ENCODE data around the gene ATF6. TPM values are rescaled to one million over a fixed set of nuclear protein-coding genes. Genes with fewer than 3 reads are reported as not detected.

The ATF6 gene
- total and polyA plus RNA-seq, 3 donors from 2014 or later = 22.6 to 38.2 (median 38.0) TPM

GRCh38 chr1:161740921-161741320 is 25.2 kb upstream of the ATF6 start:
- H3K4me1 ChIP-seq = no peaks in the 10 kb centered on the region

GRCh38 chr1:161743231-161743630 is 22.9 kb upstream of the ATF6 start:
- no peaks in the 10 kb centered on the region for H3K9me3 ChIP-seq
- intact Hi-C loops (cut with DNase I; ENCODE audit: low total_unique reads) = no loop called here
- 82 to 84% methylated on average over 9 of the region's 9 CpGs for WGBS, 2 donors
- no peaks in the 10 kb centered on the region for H3K4me1 ChIP-seq
- no peaks in the 10 kb centered on the region for H3K36me3 ChIP-seq (ENCODE audit: low read depth, missing control alignments)
- no peak overlapping the region for H3K27ac ChIP-seq
- H3K4me3 ChIP-seq = no peak overlapping the region
- H3K27me3 ChIP-seq = no peaks in the 10 kb centered on the region
- no peak for DNase-seq
- TF ChIP-seq POLR2A (IDR thresholded peaks at IDR 0.05) = no peak
- TF ChIP-seq CTCF (IDR thresholded peaks at IDR 0.05) = no peak

More at GRCh38 chr1:161740921-161741320, 25.2 kb upstream of the ATF6 start:
- TF ChIP-seq POLR2A (IDR thresholded peaks at IDR 0.05) (no peak), CTCF (IDR thresholded peaks at IDR 0.05) (no peak)
- no peak overlapping the region for H3K4me3 ChIP-seq
- H3K36me3 ChIP-seq (ENCODE audit: low read depth, missing control alignments) = no peaks in the 10 kb centered on the region
- intact Hi-C loops (cut with DNase I; ENCODE audit: low total_unique reads) = no loop called here
- H3K9me3 ChIP-seq = no peaks in the 10 kb centered on the region
- H3K27me3 ChIP-seq = no peaks in the 10 kb centered on the region
- 84 to 88% methylated on average over 6 of the region's 6 CpGs for WGBS, 2 donors
- H3K27ac ChIP-seq = no peak overlapping the region
- DNase-seq = no peak

GRCh38 chr1:161747801-161748200 is 18.3 kb upstream of the ATF6 start:
- TF ChIP-seq POLR2A (IDR thresholded peaks at IDR 0.05) (no peak), CTCF (IDR thresholded peaks at IDR 0.05) (no peak)
- no peaks in the 10 kb centered on the region for H3K9me3 ChIP-seq
- no peak overlapping the region for H3K27ac ChIP-seq
- intact Hi-C loops (cut with DNase I; ENCODE audit: low total_unique reads) = no loop called here
- H3K4me3 ChIP-seq = no peak overlapping the region
- H3K4me1 ChIP-seq = peaks cover 5% of the 10 kb centered on the region
- 40 to 52% methylated on average over 6 of the region's 6 CpGs for WGBS, 2 donors
- DNase-seq = no peak
- H3K36me3 ChIP-seq (ENCODE audit: low read depth, missing control alignments) = no peaks in the 10 kb centered on the region
- H3K27me3 ChIP-seq = no peaks in the 10 kb centered on the region

GRCh38 chr1:161749509-161750407 is 16.4 kb upstream of the ATF6 start, which contains the start of gene DUSP12:
Gene DUSP12, plus strand, starts transcription at chr1:161749786. Its CDS starts 16 bp downstream, at chr1:161749802.
- no peaks in the 10 kb centered on the region for H3K27me3 ChIP-seq
- 0 to 1% methylated on average over 13 to 57 of the region's 65 CpGs for WGBS, 2 donors
- DNase-seq = peak; percentile 97
- H3K36me3 ChIP-seq (ENCODE audit: low read depth, missing control alignments) = no peaks in the 10 kb centered on the region
- H3K9me3 ChIP-seq = no peaks in the 10 kb centered on the region
- intact Hi-C loops (cut with DNase I; ENCODE audit: low total_unique reads) = no loop called here
- H3K4me1 ChIP-seq = peaks cover 5% of the 10 kb centered on the region
- H3K4me3 ChIP-seq = peak within 1 kb of the TSS; percentile 69 to 97
- H3K27ac ChIP-seq = peak within 1 kb of the TSS; percentile 48 to 88
- TF ChIP-seq POLR2A (IDR thresholded peaks at IDR 0.05) = no peak
- no peak for TF ChIP-seq CTCF (IDR thresholded peaks at IDR 0.05)

Measured in testis (tissue), 3 donors.